Measurements from ENCODE around the gene UFD1. TPM values are rescaled to one million over a fixed set of nuclear protein-coding genes. Genes with fewer than 3 reads are reported as not detected.

Gene UFD1
- total and polyA plus RNA-seq, 2 donors, result 47.8 to 130 TPM

GRCh38 chr22:19412923-19413322 is 66.1 kb downstream of the UFD1 start:
- Histone ChIP-seq H3K27me3 (ENCODE audit: control insufficient read depth in 2 of 2, insufficient read depth in 1 of 2, low read length in 1 of 2) (no peaks in the 10 kb centered on the region), H3K4me1 (ENCODE audit: control insufficient read depth in 2 of 2, insufficient read depth in 2 of 2, low read length in 2 of 2) (peaks cover 0 to 18% of the 10 kb centered on the region in 2 donors), H3K36me3 (ENCODE audit: control insufficient read depth in 2 of 2, insufficient read depth in 2 of 2, low read length in 1 of 2) (peaks cover 17 to 39% of the 10 kb centered on the region in 2 donors), H3K4me3 (ENCODE audit: low read length in 2 of 2) (no peak overlapping the region), H3K9me3 (ENCODE audit: control insufficient read depth in 2 of 2, insufficient read depth in 1 of 2, low read length in 1 of 2) (no peaks in the 10 kb centered on the region), H3K27ac (ENCODE audit: low read depth in 1 of 2, low read length in 1 of 2) (no peak overlapping the region)
- no peak for DNase-seq (ENCODE audit: low read depth in 6 of 9, low spot score in 9 of 9)
- WGBS, result 97% methylated on average over 4 of the region's 4 CpGs

DNA sequence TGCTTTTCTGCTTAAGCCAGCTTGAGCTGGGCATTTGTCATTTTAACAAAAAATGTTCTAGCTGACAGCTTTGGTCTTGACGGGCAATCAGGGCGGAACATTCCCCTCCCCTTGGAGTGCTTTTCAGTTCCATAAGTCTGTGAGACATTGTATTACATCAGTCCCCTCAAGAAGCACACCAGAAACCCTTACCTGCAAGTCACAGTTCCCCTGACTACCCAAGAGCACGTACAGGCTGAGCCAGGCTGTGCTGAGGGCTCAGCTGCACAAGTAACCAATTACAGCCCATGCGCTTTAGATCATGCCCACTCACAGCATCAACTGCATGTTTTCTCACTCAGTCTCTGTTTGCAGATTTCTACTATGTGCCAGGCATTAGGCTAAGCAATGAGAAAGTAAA is 66.5 kb downstream of the UFD1 start:
- Histone ChIP-seq H3K4me1 (ENCODE audit: control insufficient read depth in 2 of 2, insufficient read depth in 2 of 2, low read length in 2 of 2) (peaks cover 0 to 18% of the 10 kb centered on the region in 2 donors), H3K9me3 (ENCODE audit: control insufficient read depth in 2 of 2, insufficient read depth in 1 of 2, low read length in 1 of 2) (no peaks in the 10 kb centered on the region), H3K27ac (ENCODE audit: low read depth in 1 of 2, low read length in 1 of 2) (no peak overlapping the region), H3K4me3 (ENCODE audit: low read length in 2 of 2) (no peak overlapping the region), H3K27me3 (ENCODE audit: control insufficient read depth in 2 of 2, insufficient read depth in 1 of 2, low read length in 1 of 2) (no peaks in the 10 kb centered on the region), H3K36me3 (ENCODE audit: control insufficient read depth in 2 of 2, insufficient read depth in 2 of 2, low read length in 1 of 2) (peaks cover 21 to 43% of the 10 kb centered on the region in 2 donors)
- WGBS, result 96% methylated on average over 4 of the region's 4 CpGs
- no peak for DNase-seq (ENCODE audit: low read depth in 6 of 9, low spot score in 9 of 9)

DNA sequence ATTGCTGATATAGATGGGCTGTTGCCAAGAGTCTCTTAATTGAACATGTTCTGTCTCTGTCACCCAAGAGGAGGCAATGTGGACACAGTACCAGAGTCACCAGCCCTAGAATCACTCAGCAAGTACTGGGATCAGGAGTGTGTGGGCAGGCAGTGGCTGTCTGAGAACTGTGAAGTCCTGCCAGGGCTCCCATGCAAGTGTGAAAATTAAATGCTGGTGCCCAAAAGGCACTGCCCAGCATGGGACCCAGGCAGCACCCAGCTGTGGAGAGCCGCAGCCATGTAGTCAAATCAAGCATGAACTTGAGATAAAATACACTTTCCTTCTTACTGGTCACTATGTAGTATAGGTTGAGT is 67.3 kb downstream of the UFD1 start:
- Histone ChIP-seq H3K36me3 (ENCODE audit: control insufficient read depth in 2 of 2, insufficient read depth in 2 of 2, low read length in 1 of 2) (peaks cover 25 to 51% of the 10 kb centered on the region in 2 donors), H3K4me1 (ENCODE audit: control insufficient read depth in 2 of 2, insufficient read depth in 2 of 2, low read length in 2 of 2) (peaks cover 0 to 18% of the 10 kb centered on the region in 2 donors), H3K27ac (ENCODE audit: low read depth in 1 of 2, low read length in 1 of 2) (no peak overlapping the region), H3K4me3 (ENCODE audit: low read length in 2 of 2) (no peak overlapping the region), H3K9me3 (ENCODE audit: control insufficient read depth in 2 of 2, insufficient read depth in 1 of 2, low read length in 1 of 2) (no peaks in the 10 kb centered on the region), H3K27me3 (ENCODE audit: control insufficient read depth in 2 of 2, insufficient read depth in 1 of 2, low read length in 1 of 2) (no peaks in the 10 kb centered on the region)
- no peak for DNase-seq (ENCODE audit: low read depth in 6 of 9, low spot score in 9 of 9)
- 100% methylated on average over 1 of the region's 1 CpG for WGBS

DNA sequence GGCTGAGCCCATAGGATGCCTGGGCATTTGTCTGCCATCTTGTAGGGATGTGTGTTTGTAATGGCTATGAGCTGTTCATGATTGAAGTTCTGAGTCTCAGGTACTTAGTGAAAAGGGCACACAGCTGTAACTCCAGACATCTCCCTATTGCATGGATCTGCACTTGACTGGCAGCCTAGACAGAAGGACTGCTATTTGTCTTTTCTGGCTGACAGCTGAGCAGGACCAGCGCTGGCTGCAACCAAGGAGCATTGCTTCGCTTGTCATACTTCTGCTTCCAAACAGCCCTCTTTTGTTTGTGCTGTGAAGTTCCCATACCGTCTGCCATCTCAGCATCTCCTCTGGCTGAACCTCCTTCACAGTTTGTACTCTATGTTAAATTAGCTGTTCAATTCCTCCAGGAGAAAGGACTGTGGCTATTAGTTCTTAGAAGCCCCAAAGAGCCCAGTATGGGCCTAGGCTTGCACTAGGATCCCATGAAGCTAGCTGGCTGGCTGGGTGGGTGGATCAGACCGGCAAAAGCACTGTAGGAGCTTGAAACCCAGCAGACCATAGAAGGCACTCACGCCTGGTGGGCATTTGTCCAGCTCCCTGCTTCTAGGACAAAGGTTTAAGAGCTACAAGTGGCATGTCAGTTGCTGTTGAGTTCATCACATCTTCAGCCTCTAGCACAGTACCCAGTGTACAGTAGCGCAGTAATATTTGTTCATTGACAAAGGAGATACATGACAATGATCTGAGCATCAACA is 67.9 kb downstream of the UFD1 start:
- Histone ChIP-seq H3K36me3 (ENCODE audit: control insufficient read depth in 2 of 2, insufficient read depth in 2 of 2, low read length in 1 of 2) (peaks cover 29 to 56% of the 10 kb centered on the region in 2 donors), H3K27ac (ENCODE audit: low read depth in 1 of 2, low read length in 1 of 2) (no peak overlapping the region), H3K4me1 (ENCODE audit: control insufficient read depth in 2 of 2, insufficient read depth in 2 of 2, low read length in 2 of 2) (peaks cover 0 to 18% of the 10 kb centered on the region in 2 donors), H3K9me3 (ENCODE audit: control insufficient read depth in 2 of 2, insufficient read depth in 1 of 2, low read length in 1 of 2) (no peaks in the 10 kb centered on the region), H3K27me3 (ENCODE audit: control insufficient read depth in 2 of 2, insufficient read depth in 1 of 2, low read length in 1 of 2) (no peaks in the 10 kb centered on the region), H3K4me3 (ENCODE audit: low read length in 2 of 2) (no peak overlapping the region)
- WGBS, result 96% methylated on average over 6 of the region's 6 CpGs
- no peak for DNase-seq (ENCODE audit: low read depth in 6 of 9, low spot score in 9 of 9)

DNA sequence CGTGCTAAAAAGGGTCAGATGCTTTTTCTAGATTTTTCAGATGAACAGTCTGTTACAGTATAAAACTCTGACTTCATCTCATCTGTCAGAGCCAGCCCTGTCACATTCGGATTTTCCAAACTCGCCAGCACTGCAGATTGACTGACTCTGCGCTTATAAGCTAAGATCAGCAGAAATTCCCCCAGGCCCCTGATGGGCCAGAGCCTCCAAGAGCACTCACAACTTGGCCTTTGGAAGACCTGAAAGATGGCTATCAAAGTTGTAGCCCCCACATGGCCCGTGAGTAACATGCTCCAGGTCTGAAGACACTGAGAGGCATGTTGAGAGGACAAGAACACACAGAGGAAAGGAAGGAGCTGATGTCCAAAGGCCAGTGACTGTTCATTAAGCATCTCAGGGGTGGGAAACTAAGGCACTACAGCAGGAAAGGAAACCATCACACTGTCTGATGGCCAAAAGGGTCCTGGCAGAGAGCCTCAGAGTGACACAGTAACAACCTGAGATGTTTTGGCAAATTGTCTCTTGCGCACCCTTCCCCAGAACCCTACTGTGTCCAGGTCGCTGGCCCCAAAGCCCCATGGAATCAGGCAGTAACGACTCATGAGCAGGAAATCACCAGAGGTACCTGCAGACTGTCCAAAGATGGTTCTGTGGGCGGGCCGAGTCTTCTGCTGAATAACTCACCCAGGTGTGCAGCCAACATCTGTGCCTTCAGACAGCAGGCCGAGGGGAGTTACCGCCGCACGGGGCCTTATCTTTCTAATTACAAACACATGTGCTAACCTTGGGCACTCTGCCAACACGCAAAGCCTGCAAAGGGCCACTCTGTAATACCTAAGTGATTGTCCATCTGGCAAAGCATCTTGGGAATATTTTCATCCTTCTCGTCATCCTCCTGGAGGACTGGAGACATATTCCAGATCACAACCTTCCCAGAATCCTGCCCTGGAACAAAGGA is 71.1 kb downstream of the UFD1 start:
- Histone ChIP-seq H3K36me3 (ENCODE audit: control insufficient read depth in 2 of 2, insufficient read depth in 2 of 2, low read length in 1 of 2) (peaks cover 49 to 78% of the 10 kb centered on the region in 2 donors), H3K4me1 (ENCODE audit: control insufficient read depth in 2 of 2, insufficient read depth in 2 of 2, low read length in 2 of 2) (peaks cover 0 to 9% of the 10 kb centered on the region in 2 donors), H3K9me3 (ENCODE audit: control insufficient read depth in 2 of 2, insufficient read depth in 1 of 2, low read length in 1 of 2) (no peaks in the 10 kb centered on the region), H3K4me3 (ENCODE audit: low read length in 2 of 2) (no peak overlapping the region), H3K27ac (ENCODE audit: low read depth in 1 of 2, low read length in 1 of 2) (no peak overlapping the region), H3K27me3 (ENCODE audit: control insufficient read depth in 2 of 2, insufficient read depth in 1 of 2, low read length in 1 of 2) (no peaks in the 10 kb centered on the region)
- no peak for DNase-seq (ENCODE audit: low read depth in 6 of 9, low spot score in 9 of 9)
- WGBS, result 96% methylated on average over 16 of the region's 16 CpGs

DNA sequence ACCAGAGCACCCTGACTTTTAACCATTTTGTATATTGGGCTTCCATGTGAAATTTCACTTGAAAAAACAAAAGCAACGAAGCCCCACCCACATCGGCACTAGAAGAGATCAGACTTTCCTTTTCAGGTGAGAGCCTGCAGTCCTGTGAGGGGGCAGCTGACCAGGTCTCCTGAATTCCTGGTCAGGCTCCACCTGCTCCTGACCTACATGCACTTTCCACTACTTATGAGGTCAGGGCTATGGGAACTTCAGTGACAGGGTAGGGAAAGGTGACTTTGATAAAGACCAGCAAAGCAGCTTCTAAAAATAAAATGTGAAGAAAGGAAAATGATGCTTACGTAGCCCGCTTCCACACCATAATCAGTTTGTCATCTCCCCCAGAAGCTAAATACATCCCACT is 72.1 kb downstream of the UFD1 start:
- peaks cover 0 to 2% of the 10 kb centered on the region in 2 donors for H3K4me1 ChIP-seq (ENCODE audit: control insufficient read depth in 2 of 2, insufficient read depth in 2 of 2, low read length in 2 of 2)
- no peak overlapping the region for H3K4me3 ChIP-seq (ENCODE audit: low read length in 2 of 2)
- no peaks in the 10 kb centered on the region for H3K27me3 ChIP-seq (ENCODE audit: control insufficient read depth in 2 of 2, insufficient read depth in 1 of 2, low read length in 1 of 2)
- no peak for DNase-seq (ENCODE audit: low read depth in 6 of 9, low spot score in 9 of 9)
- no peak overlapping the region for H3K27ac ChIP-seq (ENCODE audit: low read depth in 1 of 2, low read length in 1 of 2)
- peaks cover 51 to 85% of the 10 kb centered on the region in 2 donors for H3K36me3 ChIP-seq (ENCODE audit: control insufficient read depth in 2 of 2, insufficient read depth in 2 of 2, low read length in 1 of 2)
- WGBS, result 98% methylated on average over 4 of the region's 4 CpGs
- no peaks in the 10 kb centered on the region for H3K9me3 ChIP-seq (ENCODE audit: control insufficient read depth in 2 of 2, insufficient read depth in 1 of 2, low read length in 1 of 2)

GRCh38 chr22:19406281-19406811 is 72.6 kb downstream of the UFD1 start:
- Histone ChIP-seq H3K4me3 (ENCODE audit: low read length in 2 of 2) (no peak overlapping the region), H3K36me3 (ENCODE audit: control insufficient read depth in 2 of 2, insufficient read depth in 2 of 2, low read length in 1 of 2) (peaks cover 56 to 86% of the 10 kb centered on the region in 2 donors), H3K9me3 (ENCODE audit: control insufficient read depth in 2 of 2, insufficient read depth in 1 of 2, low read length in 1 of 2) (no peaks in the 10 kb centered on the region), H3K27ac (ENCODE audit: low read depth in 1 of 2, low read length in 1 of 2) (no peak overlapping the region), H3K4me1 (ENCODE audit: control insufficient read depth in 2 of 2, insufficient read depth in 2 of 2, low read length in 2 of 2) (peaks cover 0 to 2% of the 10 kb centered on the region in 2 donors), H3K27me3 (ENCODE audit: control insufficient read depth in 2 of 2, insufficient read depth in 1 of 2, low read length in 1 of 2) (no peaks in the 10 kb centered on the region)
- WGBS, result 88% methylated on average over 3 of the region's 3 CpGs
- DNase-seq (ENCODE audit: low read depth in 6 of 9, low spot score in 9 of 9), result peak in 3 of 9 donors; percentile 36 to 59 (median 43)

GRCh38 chr22:19405652-19406051 is 73.3 kb downstream of the UFD1 start:
- peaks cover 63 to 85% of the 10 kb centered on the region in 2 donors for H3K36me3 ChIP-seq (ENCODE audit: control insufficient read depth in 2 of 2, insufficient read depth in 2 of 2, low read length in 1 of 2)

GRCh38 chr22:19405133-19405532 is 73.9 kb downstream of the UFD1 start:
- H3K9me3 ChIP-seq (ENCODE audit: control insufficient read depth in 2 of 2, insufficient read depth in 1 of 2, low read length in 1 of 2), result no peaks in the 10 kb centered on the region
- WGBS, result 96% methylated on average over 4 of the region's 4 CpGs
- no peaks in the 10 kb centered on the region for H3K4me1 ChIP-seq (ENCODE audit: control insufficient read depth in 2 of 2, insufficient read depth in 2 of 2, low read length in 2 of 2)
- DNase-seq (ENCODE audit: low read depth in 6 of 9, low spot score in 9 of 9), result no peak
- H3K27ac ChIP-seq (ENCODE audit: low read depth in 1 of 2, low read length in 1 of 2), result no peak overlapping the region
- no peak overlapping the region for H3K4me3 ChIP-seq (ENCODE audit: low read length in 2 of 2)
- H3K27me3 ChIP-seq (ENCODE audit: control insufficient read depth in 2 of 2, insufficient read depth in 1 of 2, low read length in 1 of 2), result no peaks in the 10 kb centered on the region
- peaks cover 64 to 82% of the 10 kb centered on the region in 2 donors for H3K36me3 ChIP-seq (ENCODE audit: control insufficient read depth in 2 of 2, insufficient read depth in 2 of 2, low read length in 1 of 2)

More at GRCh38 chr22:19405652-19406051, 73.3 kb downstream of the UFD1 start:
- no peak for DNase-seq (ENCODE audit: low read depth in 6 of 9, low spot score in 9 of 9)
- WGBS, result 98% methylated on average over 8 of the region's 8 CpGs
- Histone ChIP-seq H3K4me3 (ENCODE audit: low read length in 2 of 2) (no peak overlapping the region), H3K4me1 (ENCODE audit: control insufficient read depth in 2 of 2, insufficient read depth in 2 of 2, low read length in 2 of 2) (no peaks in the 10 kb centered on the region), H3K27ac (ENCODE audit: low read depth in 1 of 2, low read length in 1 of 2) (no peak overlapping the region), H3K27me3 (ENCODE audit: control insufficient read depth in 2 of 2, insufficient read depth in 1 of 2, low read length in 1 of 2) (no peaks in the 10 kb centered on the region), H3K9me3 (ENCODE audit: control insufficient read depth in 2 of 2, insufficient read depth in 1 of 2, low read length in 1 of 2) (no peaks in the 10 kb centered on the region)

All from thymus (tissue), 11 donors.